MV-4-11 (cell line): ENCODE results near the gene WRAP53.
"Not testable (repeated sequence)": the region's sequence is repeated elsewhere in the genome, so short reads cannot be mapped to it uniquely, and the experiment has no call there.

Experiments
- DNase-seq: peaks from one replicate; lab custom pipeline; 2025; lab: John Stamatoyannopoulos, UW

The WRAP53 gene

DNA sequence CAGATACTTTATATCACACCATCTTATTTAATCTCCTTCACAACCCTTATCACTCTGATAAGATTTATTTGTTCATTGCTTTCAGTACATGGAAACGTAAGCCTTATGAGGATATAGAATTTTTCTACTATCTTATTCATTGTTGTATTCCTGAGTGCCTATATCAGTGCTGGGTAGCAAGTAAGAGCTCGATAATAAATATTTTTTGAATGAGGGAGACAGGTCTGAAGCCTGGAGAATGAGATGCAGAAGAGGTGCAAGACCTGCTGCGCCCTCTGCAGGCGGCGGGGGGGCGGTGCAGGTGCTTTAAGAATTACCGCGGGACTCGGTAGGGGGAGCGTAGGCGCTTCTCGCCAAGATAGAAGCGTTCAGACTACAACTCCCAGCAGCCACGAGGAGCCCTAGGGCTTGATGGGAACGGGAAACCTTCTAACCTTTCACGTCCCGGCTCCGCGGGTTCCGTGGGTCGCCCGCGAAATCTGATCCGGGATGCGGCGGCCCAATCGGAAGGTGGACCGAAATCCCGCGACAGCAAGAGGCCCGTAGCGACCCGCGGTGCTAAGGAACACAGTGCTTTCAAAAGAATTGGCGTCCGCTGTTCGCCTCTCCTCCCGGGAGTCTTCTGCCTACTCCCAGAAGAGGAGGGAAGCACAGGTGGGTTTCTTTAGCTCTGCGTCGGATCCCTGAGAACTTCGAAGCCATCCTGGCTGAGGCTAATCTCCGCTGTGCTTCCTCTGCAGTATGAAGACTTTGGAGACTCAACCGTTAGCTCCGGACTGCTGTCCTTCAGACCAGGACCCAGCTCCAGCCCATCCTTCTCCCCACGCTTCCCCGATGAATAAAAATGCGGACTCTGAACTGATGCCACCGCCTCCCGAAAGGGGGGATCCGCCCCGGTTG, at the start of gene WRAP53:
Gene WRAP53, plus strand, starts transcription at position 570 of the 900 bp plus-strand sequence. Its CDS starts 172 bp downstream, at position 742.
- DNase-seq: peak; percentile 98

DNA sequence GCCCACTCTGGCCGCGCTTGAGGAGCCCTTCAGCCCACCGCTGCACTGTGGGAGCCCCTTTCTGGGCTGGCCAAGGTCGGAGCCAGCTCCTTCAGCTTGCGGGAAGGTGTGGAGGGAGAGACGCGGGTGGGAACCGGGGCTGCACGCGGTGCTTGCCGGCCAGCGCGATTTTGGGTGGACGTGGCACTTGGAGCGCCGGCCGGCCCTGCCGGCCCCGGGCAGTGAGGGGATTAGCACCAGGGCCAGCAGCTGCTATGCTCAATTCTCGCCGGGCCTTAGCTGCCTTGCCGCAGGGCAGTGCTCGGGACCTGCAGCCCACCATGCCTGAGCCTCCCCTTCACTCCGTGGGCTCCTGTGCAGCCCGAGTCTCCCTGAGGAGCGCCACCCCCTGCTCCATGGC, 47.5 kb upstream of the WRAP53 start:
- no peak for DNase-seq

DNA sequence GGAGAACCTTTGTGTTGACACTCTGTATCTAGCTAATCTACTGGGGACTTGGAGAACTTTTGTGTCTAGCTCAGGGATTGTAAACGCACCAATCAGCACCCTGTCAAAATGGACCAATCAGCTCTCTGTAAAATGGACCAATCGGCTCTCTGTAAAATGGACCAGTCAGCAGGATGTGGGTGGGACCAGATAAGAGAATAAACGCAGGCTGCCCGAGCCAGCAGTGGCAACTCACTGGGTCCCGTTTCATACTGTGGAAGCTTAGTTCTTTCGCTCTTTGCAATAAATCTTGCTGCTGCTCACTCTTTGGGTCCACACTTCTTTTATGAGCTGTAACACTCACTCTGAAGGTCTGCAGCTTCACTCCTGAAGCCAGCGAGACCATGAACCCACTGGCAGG, 46.6 kb upstream of the WRAP53 start:
- DNase-seq: not testable (repeated sequence)

DNA sequence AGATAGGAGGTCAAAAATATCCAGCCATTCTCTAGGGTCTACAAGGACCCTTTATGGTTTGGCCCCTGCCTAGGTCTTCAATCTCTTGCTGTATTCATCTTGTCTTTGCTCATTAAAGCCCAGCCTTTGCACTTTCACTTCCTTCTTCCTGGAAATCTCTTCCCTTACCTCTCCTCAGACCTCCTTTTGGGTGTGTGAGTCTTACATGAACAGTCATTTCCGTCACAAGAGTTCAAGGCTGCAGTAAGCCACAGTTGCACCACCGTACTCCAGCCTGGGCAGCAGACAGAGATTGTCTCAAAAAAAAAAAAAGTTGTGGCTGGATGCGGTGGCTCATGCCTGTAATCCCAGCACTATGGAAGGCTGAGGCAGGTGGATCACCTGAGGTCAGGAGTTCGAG, 43.5 kb upstream of the WRAP53 start:
- DNase-seq: peak; percentile 99

DNA sequence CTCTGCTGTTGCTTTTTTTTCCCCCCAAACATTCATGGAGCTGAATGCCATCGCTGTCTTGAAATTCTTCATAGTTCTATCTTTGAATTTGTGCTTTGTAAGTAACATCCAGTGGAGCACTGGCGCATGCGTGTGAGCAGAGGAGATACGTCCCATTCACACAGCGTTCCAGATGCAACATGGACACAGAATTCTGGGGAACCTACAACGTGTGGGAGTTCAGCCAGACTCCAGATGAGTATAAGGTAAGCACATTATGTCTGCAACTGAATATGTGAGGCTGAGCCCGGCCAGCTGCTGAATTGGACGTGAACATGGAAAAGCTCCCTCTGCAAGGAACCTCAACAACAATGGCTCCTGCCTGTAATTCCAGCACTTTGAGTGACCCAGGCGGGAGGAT, 41.8 kb upstream of the WRAP53 start:
- DNase-seq: no peak

DNA sequence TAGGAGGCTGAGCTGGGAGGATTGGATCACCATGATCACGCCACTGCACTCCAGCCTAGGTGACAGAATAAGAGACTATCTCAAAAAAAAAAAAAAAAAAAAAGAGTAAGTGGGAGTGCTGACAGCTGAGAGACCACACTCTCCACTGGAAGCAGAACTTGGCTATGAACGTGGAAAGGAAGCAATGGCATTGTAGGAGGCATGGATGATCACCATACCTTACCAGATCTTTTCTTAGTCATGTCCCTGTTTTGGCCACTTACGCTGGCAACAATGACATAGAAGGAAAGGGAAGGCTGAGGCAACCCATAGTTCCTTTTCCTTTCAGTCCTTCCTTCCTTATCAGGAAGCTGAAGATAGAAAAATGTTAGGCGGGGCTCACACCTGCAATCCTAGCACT, 41.3 kb upstream of the WRAP53 start:
- DNase-seq: no peak

DNA sequence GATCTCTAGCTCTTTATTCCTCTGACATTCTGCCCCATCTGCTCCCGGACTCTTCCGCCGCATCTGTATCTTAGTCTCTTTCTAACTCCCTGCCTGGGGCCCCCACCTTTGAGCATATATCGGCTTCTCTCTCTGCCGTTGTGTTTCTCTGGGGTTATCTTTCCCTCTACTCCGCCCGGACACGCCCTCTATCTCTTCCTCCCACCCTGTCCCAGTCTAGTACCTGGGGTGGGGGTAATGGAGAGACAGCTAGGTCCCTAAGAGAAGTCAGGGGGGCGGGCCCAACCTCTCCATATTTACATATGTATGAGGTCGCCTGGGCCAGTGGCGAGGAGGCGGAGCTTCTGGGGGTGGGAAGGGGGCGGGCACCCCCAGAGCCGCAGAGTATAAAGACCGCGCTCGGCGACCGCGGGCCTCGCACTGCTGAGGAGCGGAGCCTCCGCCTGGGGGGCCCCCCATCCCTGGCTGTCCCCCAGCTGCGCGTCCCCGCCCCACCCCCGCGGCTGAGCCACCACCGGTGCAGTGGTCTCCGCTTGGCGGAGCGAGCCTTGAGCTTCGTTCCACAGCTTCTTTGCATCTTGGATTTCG, 37.7 kb upstream of the WRAP53 start, which contains the start of gene ATP1B2:
Gene ATP1B2, plus strand, starts transcription at position 418 of the 588 bp plus-strand sequence. CDS start 593 bp downstream, outside the sequence.
- DNase-seq: peak; percentile 31

DNA sequence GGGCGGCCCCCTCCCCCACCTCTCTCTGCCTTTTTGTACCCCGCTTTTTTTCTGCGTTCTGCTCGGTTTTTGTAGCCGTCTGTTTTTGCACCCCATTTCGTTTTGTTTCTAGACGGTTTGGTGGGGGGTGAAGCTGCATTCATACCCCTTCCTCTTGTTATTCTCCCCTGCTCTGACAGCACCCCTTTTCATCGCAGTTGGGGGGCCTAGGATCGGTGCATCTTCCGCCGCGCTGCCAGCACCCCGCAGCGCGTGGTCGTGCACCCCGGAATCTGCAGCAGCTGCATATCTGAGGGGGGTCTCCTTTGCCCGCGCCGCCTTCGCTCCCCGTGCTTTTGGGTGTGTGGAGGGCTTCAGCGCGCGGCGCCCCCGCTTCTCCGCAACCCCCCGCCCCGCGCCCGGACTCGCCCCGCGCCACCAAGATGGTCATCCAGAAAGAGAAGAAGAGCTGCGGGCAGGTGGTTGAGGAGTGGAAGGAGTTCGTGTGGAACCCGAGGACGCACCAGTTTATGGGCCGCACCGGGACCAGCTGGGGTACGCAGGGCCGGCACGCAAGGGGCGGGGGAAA, 37.1 kb upstream of the WRAP53 start:
- no peak for DNase-seq

DNA sequence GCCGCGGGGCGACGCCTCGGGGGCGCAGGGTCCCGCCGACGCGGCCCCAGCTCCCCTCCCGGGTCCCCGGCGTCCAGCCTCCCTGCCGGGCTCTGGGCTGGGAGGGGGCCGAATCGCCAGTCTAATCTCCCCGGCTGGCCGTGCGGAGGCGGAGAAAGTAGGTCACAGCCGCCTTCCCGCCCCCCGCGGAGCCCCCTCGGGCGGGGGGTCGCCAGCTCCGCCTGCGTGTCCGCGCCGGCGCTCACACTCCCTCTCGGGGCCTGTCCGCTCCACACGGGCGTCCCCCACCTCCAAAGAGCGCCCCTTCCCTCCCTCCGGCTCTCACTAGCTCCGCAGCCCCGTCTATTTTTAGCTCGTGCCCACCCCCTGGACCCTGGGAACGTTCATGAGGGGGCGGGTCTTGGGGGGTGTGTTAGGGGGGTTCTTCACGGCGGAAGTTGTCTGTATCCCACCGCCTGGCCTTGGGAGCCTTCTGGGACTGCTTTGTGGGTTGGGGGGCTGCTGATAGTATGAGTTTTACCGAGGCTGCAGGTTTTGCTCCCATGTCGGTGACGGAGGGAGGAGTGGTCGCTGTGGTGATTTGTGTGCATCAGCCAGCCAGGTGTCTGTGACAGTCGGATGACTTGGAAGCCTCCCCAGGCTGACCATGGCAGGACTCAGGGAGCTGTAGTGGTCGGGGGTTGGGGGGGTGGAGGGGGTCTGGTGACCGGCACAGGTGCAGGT, 36.5 kb upstream of the WRAP53 start:
- no peak for DNase-seq

DNA sequence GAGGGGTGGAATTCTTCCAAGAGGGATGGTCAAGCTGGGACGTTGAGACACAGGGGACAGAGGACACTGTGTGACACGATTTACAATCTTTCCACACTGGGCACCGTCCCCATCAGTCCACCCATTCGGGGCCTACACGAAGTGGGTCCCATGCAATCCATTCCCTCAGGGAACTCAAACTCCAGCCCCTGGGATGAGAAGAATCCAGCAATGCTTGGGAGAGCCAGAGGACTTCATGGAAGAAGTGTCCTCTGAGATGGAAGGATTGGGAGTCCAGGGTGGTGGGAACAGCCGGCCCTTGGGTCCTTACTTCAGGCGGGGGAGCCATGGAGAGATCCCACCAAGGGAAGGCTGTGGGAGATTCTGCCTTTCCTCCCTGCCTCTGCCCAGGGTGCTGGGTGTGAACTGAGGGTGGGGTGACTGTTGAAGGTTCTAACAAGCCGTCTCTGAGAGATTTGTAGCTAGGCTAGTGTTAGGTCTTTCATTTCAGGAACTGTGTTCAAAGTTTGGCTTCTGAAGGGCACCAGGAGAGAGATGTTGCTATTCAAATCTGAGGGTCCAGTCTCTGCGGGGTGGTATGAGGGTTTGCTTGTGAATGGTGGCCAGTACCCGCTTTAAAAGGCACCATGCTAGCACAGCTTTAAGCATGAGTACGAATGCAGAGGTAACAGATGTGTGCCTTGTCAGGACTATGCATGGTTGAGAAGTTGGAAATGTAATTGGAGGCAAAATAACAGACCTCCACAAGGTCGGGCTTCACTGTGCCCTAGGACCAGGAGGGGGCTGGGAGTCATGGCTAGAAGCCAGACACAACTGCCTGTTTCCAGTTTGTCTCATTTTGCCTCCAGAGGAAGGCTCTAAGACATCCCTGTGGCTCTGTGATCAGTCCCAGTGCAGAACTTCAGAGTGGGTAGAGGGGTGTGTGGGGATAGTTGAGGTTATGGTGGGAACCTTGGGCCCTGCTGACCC, 35.6 kb upstream of the WRAP53 start:
- DNase-seq: no peak

DNA sequence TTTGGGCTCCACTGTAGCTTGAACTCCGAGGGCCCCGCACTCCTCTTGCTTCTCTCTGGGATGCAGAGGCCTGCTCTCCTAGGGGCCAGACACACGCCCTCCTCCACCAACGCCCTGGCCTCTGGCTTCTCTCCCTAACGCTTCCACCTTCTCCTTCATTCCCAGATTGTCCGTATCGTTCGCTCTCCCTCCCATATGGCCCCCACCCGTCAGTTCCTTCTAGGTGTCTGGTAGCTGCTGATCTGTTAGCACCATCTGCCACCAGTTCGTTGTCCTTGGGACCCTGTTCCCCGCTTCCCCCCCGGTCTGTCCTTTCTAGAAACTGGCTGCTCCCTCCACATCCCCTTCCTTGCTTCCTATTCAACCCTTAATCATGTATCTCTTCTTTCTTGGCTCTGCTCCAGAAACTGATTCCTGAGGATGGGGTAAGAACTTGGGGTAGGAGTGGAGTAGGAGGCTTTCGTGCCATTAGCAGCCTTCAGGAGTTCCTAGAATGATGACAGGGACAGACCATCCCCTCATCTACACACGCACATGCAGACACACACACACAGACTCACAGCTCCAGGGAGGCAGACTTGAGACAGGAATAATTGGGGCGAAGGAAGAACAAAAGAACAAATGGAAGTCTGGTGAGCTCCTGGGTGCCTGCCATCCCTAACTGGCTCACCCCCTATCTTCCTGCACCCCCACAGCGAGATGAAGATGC, 33.3 kb upstream of the WRAP53 start:
- DNase-seq: no peak

DNA sequence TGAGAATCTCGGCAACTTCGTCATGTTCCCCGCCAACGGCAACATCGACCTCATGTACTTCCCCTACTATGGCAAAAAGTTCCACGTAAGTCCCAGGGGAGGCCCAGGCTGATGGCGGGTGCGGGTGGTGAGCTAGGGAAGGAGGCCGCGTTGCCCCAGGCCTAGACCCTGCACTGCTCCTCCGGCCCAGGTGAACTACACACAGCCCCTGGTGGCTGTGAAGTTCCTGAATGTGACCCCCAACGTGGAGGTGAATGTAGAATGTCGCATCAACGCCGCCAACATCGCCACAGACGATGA, 32.8 kb upstream of the WRAP53 start:
- no peak for DNase-seq

DNA sequence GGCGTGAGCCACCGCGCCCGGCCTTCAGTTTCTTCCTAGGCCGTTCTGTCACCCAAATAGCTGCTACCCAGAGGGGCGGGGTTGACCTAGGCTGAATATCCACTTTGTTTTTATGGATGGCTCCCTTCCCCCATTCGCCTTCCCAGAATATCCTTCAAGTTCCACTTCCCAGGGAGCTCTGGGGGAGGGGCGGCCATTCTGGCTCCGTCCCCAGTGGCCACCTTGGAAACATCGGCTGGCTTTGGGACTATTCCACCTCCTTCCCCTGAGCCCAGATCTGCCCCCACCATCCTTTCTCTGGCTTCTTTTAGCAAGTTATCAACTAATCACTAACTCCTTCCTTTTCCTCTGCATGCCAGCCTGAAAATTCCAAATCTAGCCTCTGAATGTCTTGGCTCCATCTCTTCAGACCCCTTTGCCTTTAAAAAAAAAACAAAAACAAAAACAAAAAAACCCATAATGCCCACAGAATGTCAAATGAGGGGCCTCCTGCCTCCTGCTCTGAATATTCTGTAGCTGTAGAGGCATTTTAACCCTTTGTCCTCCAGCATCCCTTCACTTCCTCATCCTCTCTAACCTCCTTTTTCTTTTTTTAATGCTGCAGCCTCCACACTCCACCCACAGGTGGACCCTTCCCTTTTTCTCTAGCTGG, 31.2 kb upstream of the WRAP53 start:
- no peak for DNase-seq

DNA sequence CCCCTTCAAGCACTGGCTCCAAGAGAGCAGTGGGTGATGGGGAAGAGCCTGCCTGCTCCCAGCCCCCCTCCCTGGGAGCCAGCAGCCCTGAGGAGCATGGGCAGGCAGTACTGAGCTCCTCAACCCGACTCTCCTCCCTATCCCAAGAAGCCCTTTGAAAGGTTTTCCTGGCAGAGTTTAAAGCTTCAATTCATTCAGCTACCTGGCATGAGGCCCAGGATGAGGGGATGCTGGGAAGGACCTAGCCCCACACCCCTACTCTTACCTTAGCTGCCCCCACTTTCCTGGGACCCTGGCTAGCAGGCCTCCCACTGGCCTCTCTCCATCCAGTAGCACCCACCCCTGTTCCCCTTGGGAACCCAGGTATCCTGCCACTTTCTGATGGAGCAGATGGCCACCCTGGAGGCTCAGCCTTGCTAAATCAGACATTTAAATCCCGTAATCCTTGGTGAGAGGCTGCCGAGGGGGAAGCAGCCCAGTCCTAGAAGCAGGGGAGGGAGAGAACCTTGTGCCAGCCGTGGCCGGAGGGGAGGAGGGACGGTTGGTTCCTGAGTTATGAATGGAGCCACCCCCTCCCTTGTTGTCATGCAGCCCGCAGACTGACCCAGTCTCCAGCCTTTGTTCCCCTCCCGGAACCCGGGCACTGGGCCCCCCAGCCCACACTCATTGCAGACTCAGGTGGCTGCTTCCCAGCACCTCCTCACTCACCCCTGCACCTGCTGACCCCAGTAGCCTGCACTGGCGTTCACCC, 20.4 kb upstream of the WRAP53 start:
- DNase-seq: no peak

DNA sequence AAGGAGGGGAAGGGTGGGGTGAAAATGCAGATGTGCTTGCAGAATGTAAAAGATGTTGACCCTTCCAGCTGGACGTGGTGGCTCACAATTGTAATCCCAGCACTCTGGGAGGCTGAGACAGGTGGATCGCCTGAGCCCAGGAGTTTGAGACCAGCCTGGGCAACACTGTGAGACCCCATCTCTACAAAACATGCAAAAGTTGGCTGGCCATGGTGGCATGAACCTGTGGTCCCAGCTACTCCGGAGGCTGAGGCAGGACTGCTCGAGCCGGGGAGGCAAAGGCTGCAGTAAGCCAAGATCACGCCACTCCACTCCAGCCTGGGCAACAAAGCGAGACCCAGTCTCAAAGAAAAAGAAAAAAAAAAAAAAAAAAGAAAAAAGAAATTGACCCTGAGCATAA, 19.8 kb upstream of the WRAP53 start:
- no peak for DNase-seq

DNA sequence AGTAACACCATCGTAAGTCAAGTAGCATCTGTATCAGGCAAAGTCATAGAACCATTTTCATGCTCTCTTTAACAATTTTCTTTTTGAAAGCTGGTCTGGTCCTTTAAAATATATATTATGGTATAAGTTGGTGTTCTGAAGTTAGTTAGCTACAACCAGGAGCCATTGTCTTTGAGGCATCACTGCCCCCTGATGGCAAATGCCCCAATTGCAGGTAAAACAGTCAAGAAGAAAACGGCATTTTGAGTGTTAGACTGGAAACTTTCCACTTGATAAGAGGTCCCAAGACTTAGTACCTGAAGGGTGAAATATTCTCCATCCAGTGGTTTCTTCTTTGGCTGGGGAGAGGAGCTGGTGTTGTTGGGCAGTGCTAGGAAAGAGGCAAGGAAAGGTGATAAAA, 15.0 kb upstream of the WRAP53 start:
- peak; percentile 39 for DNase-seq

DNA sequence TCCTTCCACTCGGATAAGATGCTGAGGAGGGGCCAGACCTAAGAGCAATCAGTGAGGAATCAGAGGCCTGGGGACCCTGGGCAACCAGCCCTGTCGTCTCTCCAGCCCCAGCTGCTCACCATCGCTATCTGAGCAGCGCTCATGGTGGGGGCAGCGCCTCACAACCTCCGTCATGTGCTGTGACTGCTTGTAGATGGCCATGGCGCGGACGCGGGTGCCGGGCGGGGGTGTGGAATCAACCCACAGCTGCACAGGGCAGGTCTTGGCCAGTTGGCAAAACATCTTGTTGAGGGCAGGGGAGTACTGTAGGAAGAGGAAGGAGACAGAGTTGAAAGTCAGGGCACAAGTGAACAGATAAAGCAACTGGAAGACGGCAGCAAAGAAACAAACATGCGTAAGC, 13.3 kb upstream of the WRAP53 start:
- no peak for DNase-seq

DNA sequence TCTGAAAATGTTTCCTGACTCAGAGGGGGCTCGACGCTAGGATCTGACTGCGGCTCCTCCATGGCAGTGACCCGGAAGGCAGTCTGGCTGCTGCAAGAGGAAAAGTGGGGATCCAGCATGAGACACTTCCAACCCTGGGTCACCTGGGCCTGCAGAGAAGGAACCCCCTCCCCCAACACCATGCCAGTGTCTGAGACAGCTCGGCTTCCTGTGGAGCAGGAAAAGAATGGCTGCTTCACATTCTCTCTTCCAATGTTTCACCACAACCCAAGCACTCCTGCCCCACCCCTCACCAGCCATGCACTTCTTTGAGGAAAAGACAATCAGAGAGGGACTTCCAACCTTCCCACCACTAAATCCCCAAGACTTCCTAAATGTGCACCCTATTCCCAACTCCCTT, 11.7 kb upstream of the WRAP53 start:
- no peak for DNase-seq

DNA sequence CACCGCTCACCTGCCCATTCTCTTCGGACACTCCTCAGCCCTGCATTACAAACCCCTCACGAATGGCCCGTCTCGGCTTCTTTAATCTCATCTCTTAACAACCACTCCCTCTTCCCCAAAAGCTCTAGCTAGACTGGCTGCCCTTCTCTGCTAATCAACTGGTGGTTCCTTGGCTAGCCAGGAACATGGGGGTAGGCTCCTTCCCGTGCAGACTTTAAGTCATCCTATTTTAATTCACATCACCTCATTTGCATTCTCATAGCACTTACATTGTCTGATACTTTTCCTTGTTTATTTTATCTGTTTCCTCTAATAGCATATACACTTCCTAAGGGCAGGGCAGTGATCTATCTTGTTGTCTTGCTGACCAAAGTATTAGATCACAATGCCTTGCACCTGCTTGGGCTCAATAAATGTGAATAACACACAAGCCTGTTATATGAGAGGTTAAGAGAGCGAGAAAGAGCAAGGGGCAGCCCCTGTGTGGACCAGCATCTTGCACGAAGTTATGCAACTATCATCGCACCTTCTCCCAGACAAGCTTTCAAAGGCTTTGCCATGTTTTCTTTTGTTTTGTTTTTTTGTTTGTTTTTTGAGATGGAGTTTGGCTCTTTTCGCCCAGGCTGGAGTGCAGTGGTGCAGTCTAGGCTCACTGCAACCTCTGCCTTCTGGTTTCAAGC, 10.7 kb upstream of the WRAP53 start:
- DNase-seq: no peak
